H1 (cell line): ENCODE data around the gene GSTM2.

ENCODE experiments used
- ASH2L ChIP-seq: fragments of 200-600, 300-600 bp; sonication (generic); IDR thresholded peaks from one replicate; pipeline ENCODE4 v1.7.1; 2017; ENCODE audit warnings: low read length
- BCL11A ChIP-seq, 2 experiments: IDR thresholded peaks; one replicate each; pipeline ENCODE4 v1.6.1; 2011; ENCODE audit warnings: low read depth in 2 of 2, low read length in 2 of 2, mild to moderate bottlenecking in 2 of 2
- BRCA1 ChIP-seq: IDR thresholded peaks from 2 replicates; pipeline ENCODE4 v1.6.1; 2012; ENCODE audit warnings: low read depth, low read length, improper control_type of control experiment
- CREB1 ChIP-seq: IDR thresholded peaks from 2 replicates; pipeline ENCODE4 v1.6.1; 2012; ENCODE audit warnings: inconsistent platforms
- CTCF ChIP-seq, 3 experiments: IDR thresholded peaks; 1 replicate in 2 of 3; 2 replicates in 1 of 3; pipeline versions ENCODE4 v1.5.1 to v1.6.1; 2011; ENCODE audit warnings: low read length in 3 of 3, mild to moderate bottlenecking in 3 of 3, inconsistent platforms in 2 of 3, low read depth in 1 of 3, moderate library complexity in 1 of 3; ENCODE audit not compliant: insufficient read depth in 1 of 3; ENCODE audit errors: control extremely low read depth in 1 of 3
- GTF2F1 ChIP-seq: IDR thresholded peaks from 2 replicates; pipeline ENCODE4 v1.6.1; 2012; ENCODE audit warnings: low read depth, low read length, improper control_type of control experiment, borderline replicate concordance
- HDAC2 ChIP-seq, 2 experiments: fragments of 300-600 bp in 1 of 2; sonication (generic) in 1 of 2; IDR thresholded peaks; 2 replicates each; pipeline ENCODE4 v1.6.1; 2011 to 2012; ENCODE audit warnings: low read depth in 2 of 2, low read length in 2 of 2, mild to moderate bottlenecking in 2 of 2, moderate library complexity in 2 of 2, borderline replicate concordance in 1 of 2, inconsistent platforms in 1 of 2
- HDAC6 ChIP-seq: IDR thresholded peaks from one replicate; pipeline ENCODE4 v1.7.1; 2012; ENCODE audit warnings: low read depth, mild to moderate bottlenecking, inconsistent platforms, low read length, moderate library complexity
- JUND ChIP-seq: IDR thresholded peaks from 2 replicates; pipeline ENCODE4 v1.6.1; 2011; ENCODE audit warnings: mild to moderate bottlenecking, improper control_type of control experiment, low read length
- POLR2A ChIP-seq, 2 experiments: IDR thresholded peaks; 1 replicate in 1 of 2; 2 replicates in 1 of 2; pipeline ENCODE4 v1.6.1; 2011; ENCODE audit warnings: low read depth in 2 of 2, low read length in 2 of 2, mild to moderate bottlenecking in 2 of 2; ENCODE audit errors: control extremely low read depth in 1 of 2
- POLR2AphosphoS5 ChIP-seq: IDR thresholded peaks from 2 replicates; pipeline ENCODE4 v1.6.1; 2011; ENCODE audit warnings: low read depth, low read length
- SUZ12 ChIP-seq: fragments of 200-600 bp; sonication (generic); IDR thresholded peaks from 2 replicates; pipeline ENCODE4 v1.6.1; 2012; ENCODE audit warnings: mild to moderate bottlenecking, inconsistent platforms, low read length, moderate library complexity, mixed read lengths
- TAF1 ChIP-seq: IDR thresholded peaks from 2 replicates; pipeline ENCODE4 v1.6.1; 2011; ENCODE audit warnings: mild to moderate bottlenecking, low read depth, low read length
- TF ChIP-seq, protein P1 (sequence below): IDR thresholded peaks from 2 replicates; pipeline ENCODE4 v1.6.1; 2012; ENCODE audit warnings: inconsistent platforms

GRCh38 chr1:109719337-109719837, 51.5 kb downstream of the GSTM2 start:
- TF ChIP-seq, protein P1, sequence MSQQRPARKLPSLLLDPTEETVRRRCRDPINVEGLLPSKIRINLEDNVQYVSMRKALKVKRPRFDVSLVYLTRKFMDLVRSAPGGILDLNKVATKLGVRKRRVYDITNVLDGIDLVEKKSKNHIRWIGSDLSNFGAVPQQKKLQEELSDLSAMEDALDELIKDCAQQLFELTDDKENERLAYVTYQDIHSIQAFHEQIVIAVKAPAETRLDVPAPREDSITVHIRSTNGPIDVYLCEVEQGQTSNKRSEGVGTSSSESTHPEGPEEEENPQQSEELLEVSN = no peak
- TF ChIP-seq POLR2AphosphoS5 (no peak), CTCF (IDR thresholded peaks at IDR 0.05; ENCODE audit: control extremely low read depth in 1 of 3, insufficient read depth in 1 of 3, low read depth in 1 of 3, low read length in 3 of 3) (no peak), CREB1 (no peak), TAF1 (no peak), ASH2L (no peak), JUND (no peak), HDAC6 (no peak), GTF2F1 (no peak), HDAC2 (IDR thresholded peaks at IDR 0.05; ENCODE audit: borderline replicate concordance in 1 of 2, low read depth in 2 of 2, low read length in 2 of 2) (no peak), POLR2A (IDR thresholded peaks at IDR 0.05; ENCODE audit: control extremely low read depth in 1 of 2, low read depth in 2 of 2, low read length in 2 of 2) (no peak), BCL11A (IDR thresholded peaks at IDR 0.05; ENCODE audit: low read depth in 2 of 2, low read length in 2 of 2) (no peak), SUZ12 (no peak), BRCA1 (no peak)
